H1 (cell line): ENCODE data around the gene AOPEP. TPM values are rescaled to one million over a fixed set of nuclear protein-coding genes. Genes with fewer than 3 reads are reported as not detected.

Experiments
- CTCF ChIA-PET: fragments of 300-600 bp; sonication (Branson Sonifier 250); formaldehyde crosslinking; loops from one replicate; lab custom pipeline; 2021; ENCODE audit not compliant: partially characterized antibody; lab: Charles Lee
- POLR2A ChIA-PET: fragments of 300-600 bp; sonication (Branson Sonifier 250); formaldehyde crosslinking; loops from one replicate; lab custom pipeline; 2021; ENCODE audit warnings: inconsistent platforms; ENCODE audit not compliant: partially characterized antibody; lab: Charles Lee
- DNase-seq, 2 experiments: peaks; one replicate each; pipeline versions ENCODE4 v3.0.0 to v3.0.0-alpha.2; 2010 to 2022; ENCODE audit warnings: low spot score in 2 of 2, low read depth in 1 of 2, mixed read lengths in 1 of 2
- FAIRE-seq: peaks from 2 replicates; lab custom pipeline; 2011; peaks lifted over from hg19 to GRCh38; lab: Jason Lieb, UNC
- H2AFZ ChIP-seq: 2 replicates; pipeline ENCODE4 v1.8.1; 2012; ENCODE audit warnings: low read length, inconsistent platforms
- H2AK5ac ChIP-seq: 2 replicates; pipeline ENCODE4 v1.6.1; 2013; ENCODE audit warnings: low read depth, low read length
- H2BK120ac ChIP-seq: replicated peaks from 2 replicates; pipeline ENCODE3; 2013; ENCODE audit warnings: low read depth, low read length, inconsistent platforms
- H2BK12ac ChIP-seq: 2 replicates; pipeline ENCODE4 v1.6.1; 2013; ENCODE audit warnings: low read depth, low read length
- H2BK15ac ChIP-seq: 2 replicates; pipeline ENCODE4 v1.6.1; 2013; ENCODE audit warnings: low read length
- H2BK20ac ChIP-seq: 2 replicates; pipeline ENCODE4 v1.6.1; 2013; ENCODE audit warnings: low read length
- H2BK5ac ChIP-seq: 2 replicates; pipeline ENCODE4 v1.6.1; 2013; ENCODE audit warnings: low read depth, low read length
- H3K14ac ChIP-seq: 2 replicates; pipeline ENCODE4 v1.6.1; 2013; ENCODE audit warnings: inconsistent platforms; ENCODE audit not compliant: insufficient read length
- H3K18ac ChIP-seq: 2 replicates; pipeline ENCODE4 v1.6.1; 2013; ENCODE audit warnings: low read length; ENCODE audit errors: extremely low read depth
- H3K23ac ChIP-seq: 2 replicates; pipeline ENCODE4 v1.6.1; 2013; ENCODE audit warnings: inconsistent platforms; ENCODE audit not compliant: insufficient read length
- H3K23me2 ChIP-seq: 2 replicates; pipeline ENCODE4 v1.6.1; 2013; ENCODE audit warnings: low read depth, low read length
- H3K27ac ChIP-seq: 2 replicates; pipeline ENCODE4 v1.6.1; 2011; ENCODE audit warnings: low read depth, low read length, inconsistent platforms
- H3K27me3 ChIP-seq, 4 experiments: replicated peaks in 1 of 4; 1 replicate in 1 of 4; 2 replicates in 3 of 4; pipeline versions ENCODE4 v1.6.1 to v1.8.1; 2011 to 2013; ENCODE audit warnings: low read length in 3 of 4, mild to moderate bottlenecking in 3 of 4, inconsistent platforms in 2 of 4, mixed read lengths in 2 of 4, moderate library complexity in 1 of 4; ENCODE audit not compliant: control insufficient read depth in 3 of 4, insufficient read depth in 3 of 4; ENCODE audit errors: extremely low read depth in 1 of 4
- H3K36me3 ChIP-seq, 4 experiments: 2 replicates each; pipeline versions ENCODE4 v1.6.1 to v1.8.1; 2011 to 2013; ENCODE audit warnings: mild to moderate bottlenecking in 4 of 4, low read length in 3 of 4, moderate library complexity in 2 of 4, control low read depth in 1 of 4, inconsistent platforms in 1 of 4; ENCODE audit not compliant: insufficient read depth in 4 of 4, control insufficient read depth in 2 of 4
- H3K4ac ChIP-seq: replicated peaks from 2 replicates; pipeline ENCODE3; 2013; ENCODE audit warnings: low read length, low read depth, mixed read lengths, inconsistent platforms; ENCODE audit not compliant: insufficient read length
- H3K4me1 ChIP-seq, 4 experiments: replicated peaks in 1 of 4; 1 replicate in 1 of 4; 2 replicates in 3 of 4; pipeline versions ENCODE4 v1.6.1 to v1.8.1; 2011 to 2013; ENCODE audit warnings: low read length in 3 of 4, inconsistent platforms in 2 of 4, mixed read lengths in 1 of 4; ENCODE audit not compliant: insufficient read depth in 4 of 4, control insufficient read depth in 3 of 4
- H3K4me2 ChIP-seq, 2 experiments: 2 replicates each; pipeline versions ENCODE4 v1.6.1 to v1.8.1; 2011 to 2013; ENCODE audit warnings: low read depth in 2 of 2, low read length in 2 of 2, control low read depth in 1 of 2, inconsistent platforms in 1 of 2, mild to moderate bottlenecking in 1 of 2; ENCODE audit not compliant: insufficient read depth in 1 of 2
- H3K4me3 ChIP-seq, 4 experiments: fragments of 200-600, 300-600 bp in 1 of 4; sonication (generic), shearing (Covaris generic), sonication (Bioruptor Twin) in 1 of 4; 2 replicates each; pipeline versions ENCODE4 v1.5.1 to v1.8.1; 2011 to 2016; ENCODE audit warnings: low read length in 4 of 4, low read depth in 3 of 4, control low read depth in 2 of 4, inconsistent platforms in 2 of 4, mild to moderate bottlenecking in 2 of 4, mixed read lengths in 1 of 4, moderate library complexity in 1 of 4; ENCODE audit not compliant: insufficient read depth in 2 of 4; ENCODE audit errors: extremely low read depth in 1 of 4
- H3K56ac ChIP-seq: replicated peaks from 2 replicates; pipeline ENCODE3; 2013; ENCODE audit warnings: low read depth, mild to moderate bottlenecking, mixed read lengths, low read length, inconsistent platforms; ENCODE audit not compliant: insufficient read length
- H3K79me1 ChIP-seq: 2 replicates; pipeline ENCODE4 v1.6.1; 2013; ENCODE audit warnings: low read depth, low read length, control low read depth
- H3K79me2 ChIP-seq, 2 experiments: 2 replicates each; pipeline versions ENCODE4 v1.6.1 to v1.8.1; 2012 to 2013; ENCODE audit warnings: low read length in 2 of 2, mild to moderate bottlenecking in 2 of 2, inconsistent platforms in 1 of 2; ENCODE audit not compliant: insufficient read depth in 2 of 2, control insufficient read depth in 1 of 2
- H3K9ac ChIP-seq, 4 experiments: replicated peaks in 1 of 4; 1 replicate in 1 of 4; 2 replicates in 3 of 4; pipeline versions ENCODE4 v1.6.1 to v1.8.1; 2011 to 2013; ENCODE audit warnings: low read depth in 3 of 4, low read length in 3 of 4, control low read depth in 2 of 4, mild to moderate bottlenecking in 2 of 4, moderate library complexity in 2 of 4, inconsistent platforms in 1 of 4; ENCODE audit errors: extremely low read depth in 1 of 4
- H3K9me3 ChIP-seq, 2 experiments: 2 replicates each; pipeline versions ENCODE4 v1.6.1 to v1.8.1; 2012 to 2013; ENCODE audit warnings: mild to moderate bottlenecking in 2 of 2, moderate library complexity in 2 of 2, control low read depth in 1 of 2, inconsistent platforms in 1 of 2, low read depth in 1 of 2, low read length in 1 of 2, mixed read lengths in 1 of 2; ENCODE audit not compliant: insufficient read depth in 2 of 2
- H4K20me1 ChIP-seq, 2 experiments: replicated peaks in 1 of 2; 2 replicates each; pipeline versions ENCODE3 to v1.8.1; 2011 to 2013; ENCODE audit warnings: inconsistent platforms in 2 of 2, low read length in 2 of 2, mild to moderate bottlenecking in 1 of 2; ENCODE audit not compliant: insufficient read depth in 2 of 2, control insufficient read depth in 1 of 2
- H4K5ac ChIP-seq: 2 replicates; pipeline ENCODE4 v1.6.1; 2013; ENCODE audit warnings: low read length, low read depth, mixed read lengths, inconsistent platforms; ENCODE audit not compliant: insufficient read length
- H4K8ac ChIP-seq: 2 replicates; pipeline ENCODE4 v1.8.0; 2013; ENCODE audit warnings: mild to moderate bottlenecking, moderate library complexity, low read length, inconsistent platforms; ENCODE audit not compliant: insufficient read depth; ENCODE audit errors: extremely low read depth
- H4K91ac ChIP-seq: replicated peaks from 2 replicates; pipeline ENCODE3; 2013; ENCODE audit warnings: low read length, mixed read lengths, inconsistent platforms; ENCODE audit not compliant: insufficient read length
- WGBS, 2 experiments: shearing (Covaris generic) in 1 of 2; methylation state at CpG; one replicate each; pipeline versions ENCODE4 v1.1.6 to v1.1.7; 2013 to 2015; ENCODE audit warnings: low lambda C conversion rate in 2 of 2, mixed read lengths in 2 of 2, inconsistent platforms in 1 of 2, low coverage in 1 of 2, missing lambda C conversion rate in 1 of 2; ENCODE audit not compliant: insufficient replicate concordance in 2 of 2, insufficient coverage in 1 of 2, insufficient read length in 1 of 2; ENCODE audit errors: extremely low coverage in 1 of 2, missing lambda C conversion rate in 1 of 2; 5-methylcytosine and 5-hydroxymethylcytosine counted together
- polyA plus RNA-seq, 7 experiments: library from polyadenylated mRNA; depleted of rRNA in 3 of 7; stranded (reverse) in 5 of 7; unstranded in 2 of 7; fragments of >200 nt in 5 of 7; fragments of 200-250 nt in 2 of 7; gene quantifications; 1 replicate in 5 of 7; 2 replicates in 1 of 7; 4 replicates in 1 of 7; pipeline versions ENCODE4 v1.2.1 to v1.2.3, GENCODE V29; 2011 to 2013; ENCODE audit warnings: missing spikeins in 2 of 7, mixed read lengths in 2 of 7
- total RNA-seq: library from RNA; stranded (reverse); fragmentation: NEBNext Ultra II Directional; extraction: Animal tissue kit (Norgen Biotek cat#: 25700); gene quantifications from 2 replicates; pipeline ENCODE4 v1.2.1, GENCODE V29; 2021

The AOPEP gene
- total and polyA plus RNA-seq, 2 of the 8 experiments (the other 6 are each of a cell fraction or from before 2014, with no cell fraction given): 6.1 to 14.3 TPM

DNA sequence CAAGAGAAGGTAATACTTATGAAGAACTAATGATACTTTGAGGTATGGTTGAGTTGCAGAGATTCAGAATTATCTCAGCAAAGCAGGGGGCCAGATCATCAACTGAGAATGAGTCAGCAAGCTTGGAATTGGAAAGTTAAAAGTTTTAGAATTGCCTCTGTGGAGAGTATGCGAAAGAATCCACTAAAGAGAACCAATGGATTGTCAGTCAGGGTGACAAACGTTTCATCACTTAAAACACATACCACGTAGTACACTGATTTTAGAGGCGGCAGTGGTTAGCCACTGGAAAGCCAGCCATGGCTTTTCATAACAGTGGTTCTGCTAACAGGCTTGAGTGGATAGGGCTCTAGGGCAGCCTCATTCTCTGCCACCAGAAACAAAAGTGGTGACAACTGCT, 30.7 kb downstream of the AOPEP start:
- no peaks in the 10 kb centered on the region; a peak in 1 of 7 replicates for H3K4me1 ChIP-seq
- WGBS, 2 experiments: 87% methylated on average over 4 of the region's 4 CpGs; no CpG with 5 or more reads in 1 of the 2 experiments
- no peak for FAIRE-seq

More for the DNA sequence above, 30.7 kb downstream of the AOPEP start:
- Histone ChIP-seq H2AFZ (no peak overlapping the region), H2AK5ac (no peak overlapping the region), H3K9ac (no peak overlapping the region), H3K27ac (no peak overlapping the region), H3K23ac (no peak overlapping the region), H3K4me2 (no peak overlapping the region), H3K18ac (no peak overlapping the region), H4K8ac (no peak overlapping the region), H2BK5ac (no peak overlapping the region), H2BK120ac (no peak overlapping the region), H3K9me3 (no peaks in the 10 kb centered on the region), H3K56ac (no peak overlapping the region), H3K36me3 (peaks cover 0 to 10% (median 4%) of the 10 kb centered on the region in 4 experiments; a peak in 6 of 8 replicates), H3K27me3 (no peaks in the 10 kb centered on the region), H4K20me1 (peaks cover 2 to 3% of the 10 kb centered on the region in 2 experiments), H3K14ac (no peak overlapping the region), H3K4ac (no peak overlapping the region), H3K79me2 (no peaks in the 10 kb centered on the region; a peak in 1 of 4 replicates), H4K5ac (no peak overlapping the region), H2BK15ac (no peak overlapping the region), H3K23me2 (no peaks in the 10 kb centered on the region; the same call in 1 of the 2 replicates), H3K4me3 (no peak overlapping the region), H3K79me1 (0 out of 2 replicates have a peak, but pooled peaks cover 3% of the 10 kb centered on the region), H2BK20ac (no peak overlapping the region), H4K91ac (no peak overlapping the region), H2BK12ac (no peak overlapping the region)
- ChIA-PET CTCF (interaction anchor here (1.0 to 1.7 kb wide), 2 partner anchors 8 to 25 kb away, joined by 3 read pairs; no protein-coding TSS in a partner anchor), POLR2A (interaction anchor here (1.7 kb wide), 1 partner anchor 31 kb away, joined by 4 read pairs; the partner anchor contains the start of gene AOPEP)
- DNase-seq: no peak
